Fibroblast of lung (primary cell): ENCODE data around the gene KCNMA1.

ENCODE experiments used
- CTCF ChIP-seq, 2 donors: IDR thresholded peaks in 1 of 2; conservative IDR thresholded peaks in 1 of 2; 1 replicate in 1 of 2; 2 replicates in 1 of 2; pipeline ENCODE4 v1.5.1; 2011 to 2012; ENCODE audit warnings: low read length in 2 of 2, control low read depth in 1 of 2, inconsistent platforms in 1 of 2, low read depth in 1 of 2, mild to moderate bottlenecking in 1 of 2
- EZH2 ChIP-seq: IDR thresholded peaks from 2 replicates; pipeline ENCODE4 v1.5.1; 2012; ENCODE audit warnings: low read length, control low read depth, mild to moderate bottlenecking; ENCODE audit errors: missing control alignments

GRCh38 chr10:77205135-77205534 is 432.5 kb downstream of the KCNMA1 start:
- TF ChIP-seq CTCF (conservative IDR thresholded peaks at IDR 0.05 in 1 of 2, IDR thresholded peaks at IDR 0.05 in 1 of 2; ENCODE audit: low read depth in 1 of 2, low read length in 2 of 2) (no peak), EZH2 (no peak)
